ELF-1 (cell line): ENCODE data around the gene NDUFS6.
"Not testable (repeated sequence)": the region's sequence is repeated elsewhere in the genome, so short reads cannot be mapped to it uniquely, and the experiment has no call there.

Source experiments
- DNase-seq: peaks from one replicate; pipeline ENCODE4 v3.0.0-alpha.2; 2016; ENCODE audit warnings: low read depth, low spot score

Gene NDUFS6

DNA sequence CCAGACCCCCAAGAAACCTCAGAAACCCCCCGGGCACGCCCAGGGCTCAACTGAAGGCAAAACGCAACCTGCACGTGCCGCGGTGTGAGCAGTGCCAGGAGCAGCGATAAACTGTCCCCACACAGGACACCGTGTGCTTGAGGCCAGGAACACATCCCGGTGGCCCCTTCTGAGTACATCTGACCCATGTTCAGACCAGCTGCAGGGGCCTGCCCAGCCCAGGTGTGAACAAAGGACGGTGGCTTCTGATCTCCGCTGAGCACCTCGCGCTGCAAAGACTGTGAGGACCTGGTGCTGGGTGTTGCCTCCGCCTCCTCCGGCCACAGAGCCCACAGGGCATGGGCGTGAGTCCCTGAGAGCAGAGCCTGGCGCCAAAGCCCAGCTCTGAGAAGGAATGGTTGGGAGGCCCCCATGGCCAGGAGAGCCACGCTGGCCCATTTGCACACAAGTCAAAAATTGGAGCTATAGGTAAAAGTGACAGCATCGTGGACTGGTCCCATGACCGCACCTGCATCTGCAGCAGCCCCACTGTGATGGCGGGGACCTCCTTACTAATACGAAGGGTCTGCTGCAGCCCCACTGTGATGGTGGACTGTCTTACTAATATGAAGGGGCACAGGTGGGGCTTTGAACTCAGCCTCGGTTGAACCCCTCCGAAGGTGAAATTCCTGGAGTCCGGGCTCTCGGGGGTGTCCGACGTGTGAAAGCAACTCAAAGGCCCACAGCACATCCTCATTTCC, 31.5 kb downstream of the NDUFS6 start:
- peak; percentile 36 for DNase-seq

DNA sequence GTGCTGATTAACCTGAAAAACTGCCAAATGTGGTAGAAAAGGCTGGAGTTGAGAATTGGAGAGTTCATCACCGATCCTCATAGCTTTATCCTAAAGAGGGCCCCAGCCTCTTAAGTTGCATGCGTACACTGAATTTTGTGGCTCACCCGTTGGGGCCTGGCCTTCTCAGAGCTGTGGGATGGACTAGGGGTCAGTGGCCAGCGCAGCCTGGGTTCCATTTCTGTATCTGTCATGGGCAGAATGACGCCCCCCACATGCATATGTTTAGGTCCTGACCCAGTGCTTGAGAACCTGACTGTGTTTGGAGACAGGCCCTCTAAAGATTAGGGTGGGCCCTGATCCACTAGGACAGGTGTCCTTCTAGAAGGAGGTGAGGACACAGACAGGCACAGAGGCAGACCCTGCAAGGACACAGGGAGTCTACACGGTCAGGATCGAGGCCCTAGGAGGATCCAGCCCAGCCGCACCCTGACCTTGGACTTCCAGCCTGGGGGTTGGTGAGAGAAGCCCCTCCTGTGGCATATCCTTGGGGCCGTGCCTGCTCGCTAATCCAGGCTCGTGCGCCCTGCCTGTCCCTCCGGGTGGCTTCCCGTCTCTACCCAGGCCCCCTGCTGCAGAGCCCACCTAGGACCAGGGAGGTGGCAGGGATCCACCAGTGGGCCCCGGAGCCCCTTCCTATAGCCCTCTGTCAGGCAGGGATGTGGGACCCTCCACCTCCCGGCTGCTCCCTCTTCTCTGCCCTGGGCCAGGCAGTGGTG, 32.2 kb downstream of the NDUFS6 start:
- DNase-seq = no peak

DNA sequence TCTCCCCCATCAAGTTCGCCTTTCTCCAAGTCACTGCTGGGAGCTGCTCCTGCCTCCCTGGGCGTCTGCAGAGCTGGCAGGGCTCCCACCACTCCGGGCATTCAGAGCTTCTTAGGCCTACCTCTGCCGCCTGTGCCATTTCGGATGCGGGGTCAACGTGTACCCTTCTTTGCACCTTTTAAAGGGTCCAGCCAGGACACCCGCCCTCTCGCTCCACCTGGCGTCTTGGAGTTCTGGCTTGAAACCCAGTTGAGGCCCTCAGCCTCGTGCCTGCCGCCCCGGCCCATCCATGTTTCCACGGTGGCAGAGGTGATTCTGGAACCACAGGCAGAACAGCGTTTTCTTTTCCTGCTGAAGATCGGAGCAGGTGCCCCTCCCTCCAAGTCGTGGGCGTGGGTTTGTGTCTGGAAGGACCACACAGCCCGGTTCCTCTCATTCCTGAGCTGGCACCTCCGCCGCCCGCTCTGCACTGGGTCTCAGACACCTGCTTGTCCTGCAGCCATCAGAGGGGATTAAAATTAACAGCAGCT, 32.9 kb downstream of the NDUFS6 start:
- DNase-seq = no peak

DNA sequence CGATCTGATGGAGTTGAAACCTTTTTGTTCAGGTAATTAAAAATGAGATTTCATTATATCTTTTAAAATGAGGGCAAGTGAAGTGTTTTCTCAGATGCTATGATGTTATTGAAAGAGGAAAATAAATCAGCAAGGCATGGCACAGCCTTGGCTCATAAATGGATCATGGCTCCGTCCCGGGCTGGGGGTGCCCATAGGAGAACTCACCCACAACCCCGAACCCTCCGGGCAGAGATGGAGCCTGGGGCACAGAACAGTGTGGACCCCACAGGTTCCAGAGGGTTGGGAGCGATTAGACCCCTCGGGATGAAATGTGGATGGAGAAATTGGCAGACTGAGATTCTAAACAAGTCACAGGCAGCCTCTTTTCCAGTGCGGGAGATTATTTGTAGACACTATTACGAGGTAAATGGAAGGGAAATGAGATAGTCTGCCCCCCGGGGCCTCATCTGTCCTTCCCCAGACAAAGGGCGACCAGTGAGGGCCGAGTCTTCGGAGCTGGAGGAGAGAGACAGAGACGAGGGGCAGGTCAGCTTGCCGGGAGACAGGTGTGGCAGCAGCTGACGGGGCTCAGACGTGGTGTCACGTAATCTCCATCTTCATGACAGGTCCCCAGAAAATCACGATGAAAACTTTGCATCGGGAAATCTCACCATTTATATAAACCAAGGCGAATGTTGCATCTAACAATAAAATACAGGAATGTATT, 33.7 kb downstream of the NDUFS6 start:
- DNase-seq = peak; percentile 25

DNA sequence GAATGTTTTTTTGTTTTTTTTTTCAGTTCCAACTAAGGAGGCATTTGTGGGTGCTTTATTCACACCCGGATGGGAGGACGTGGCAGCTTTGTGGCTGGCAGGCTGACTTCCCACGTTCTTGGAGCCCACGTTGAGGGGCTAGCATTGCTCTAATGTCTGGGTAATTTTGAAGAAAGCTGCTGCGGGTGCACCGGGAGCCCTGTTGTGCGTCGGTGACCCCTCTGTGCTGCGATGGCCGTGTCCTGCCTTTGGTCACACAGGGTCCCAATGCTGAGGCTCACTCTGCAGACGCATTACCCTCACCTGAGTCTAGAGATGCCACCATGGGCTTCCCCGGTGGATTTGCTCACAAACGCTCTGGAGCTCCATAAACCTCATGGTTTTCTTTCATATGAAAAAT, 34.2 kb downstream of the NDUFS6 start:
- no peak for DNase-seq

DNA sequence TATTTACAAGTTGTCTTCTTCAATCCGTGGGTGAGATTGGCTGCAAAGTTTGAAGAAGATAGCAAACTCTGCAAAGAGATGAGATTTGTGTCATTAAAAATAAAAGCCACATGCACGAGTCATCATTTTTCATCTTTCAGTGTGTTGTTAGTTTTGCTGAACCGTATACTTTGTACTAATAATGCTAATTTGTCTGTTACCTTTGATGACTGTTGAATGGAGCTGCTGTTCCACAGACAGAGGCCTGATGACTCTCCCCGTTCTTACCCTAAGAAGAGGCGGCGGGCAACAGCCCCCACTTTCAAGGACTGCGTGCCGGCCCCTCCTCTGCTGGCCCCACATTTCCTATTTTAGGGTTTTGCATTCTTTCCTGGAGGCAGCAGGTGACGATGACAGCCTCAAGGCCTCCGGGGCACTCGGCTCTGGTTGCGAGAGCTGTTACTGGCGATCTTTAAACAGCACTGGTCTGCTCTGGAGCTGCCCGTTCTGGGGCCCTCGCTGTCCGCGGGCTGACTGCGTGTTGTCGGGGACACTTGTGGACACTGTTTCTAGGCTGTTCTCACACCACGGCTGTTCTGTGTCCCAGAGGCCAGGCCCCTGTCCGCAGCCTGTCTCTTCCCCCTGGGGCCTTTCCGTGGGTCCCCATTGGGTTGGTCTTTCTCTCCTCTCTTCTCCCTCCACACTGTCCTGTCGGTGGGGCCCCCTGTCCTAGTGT, 35.1 kb downstream of the NDUFS6 start:
- peak; percentile 45 for DNase-seq

DNA sequence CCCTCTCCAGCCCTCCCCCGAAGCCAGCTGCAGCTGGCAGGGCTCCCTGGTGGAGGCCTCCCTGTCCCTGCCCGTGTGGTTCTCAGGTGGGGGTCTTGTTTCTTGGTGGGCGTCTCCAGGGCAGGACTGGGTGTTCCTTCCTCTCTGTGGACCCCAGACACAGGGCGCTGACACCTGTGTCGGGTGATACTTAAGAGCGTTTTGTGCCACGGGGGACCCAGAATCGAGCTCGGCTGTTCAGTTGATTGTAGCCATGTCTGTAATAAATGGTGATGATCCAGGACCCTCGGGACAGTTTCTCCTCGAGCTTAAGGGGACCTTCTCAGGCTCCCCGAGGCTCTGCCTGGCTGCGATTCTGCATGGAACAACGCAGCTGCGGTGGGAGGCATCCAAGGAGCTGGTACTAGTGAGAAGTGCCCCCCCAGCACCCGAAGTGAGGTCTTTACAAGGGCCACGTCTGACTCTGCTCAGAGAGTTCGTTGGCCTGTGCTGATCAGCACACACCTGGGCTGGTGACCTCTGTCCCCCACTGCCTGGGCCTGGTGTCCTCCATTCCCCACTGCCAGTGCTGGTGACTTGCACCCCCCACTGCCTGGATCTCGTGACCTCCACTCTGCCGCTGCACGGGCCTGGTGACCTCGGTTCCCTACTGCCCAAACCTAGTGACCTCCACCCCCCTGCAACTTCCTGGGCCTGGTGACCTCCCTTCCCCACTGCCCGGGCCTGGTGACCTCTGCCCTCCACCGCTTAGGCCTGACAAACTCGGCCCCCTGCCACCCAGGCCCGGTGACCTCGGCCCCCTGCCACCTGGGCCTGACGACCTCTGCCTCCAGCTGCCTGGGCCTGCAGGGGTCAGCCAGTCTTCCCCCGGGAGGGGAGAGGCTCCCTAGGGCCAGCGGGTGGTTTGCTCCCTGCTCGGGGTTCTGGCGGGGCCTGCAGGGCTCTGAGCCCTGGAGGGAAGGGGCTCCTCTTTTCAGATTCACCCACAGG, 36.0 kb downstream of the NDUFS6 start:
- no peak for DNase-seq

DNA sequence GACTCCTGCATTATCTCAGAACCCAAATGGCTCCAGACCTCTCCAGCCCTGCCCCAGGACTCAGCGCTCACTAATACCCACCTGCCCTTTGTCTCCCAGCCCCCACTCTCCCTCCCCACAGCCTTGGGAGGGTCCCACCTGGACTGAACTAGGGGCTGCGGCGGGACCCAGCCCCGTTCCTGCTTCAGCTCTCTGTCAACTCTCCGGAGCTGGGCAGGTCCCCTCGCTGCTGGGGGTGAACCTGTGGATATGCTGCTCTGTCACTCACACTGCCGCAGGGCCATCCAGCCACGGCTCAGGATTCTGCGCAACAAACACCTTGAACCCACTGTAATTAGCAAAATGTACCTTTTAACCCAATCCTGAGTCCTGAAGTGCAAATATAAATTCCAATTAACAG, 36.8 kb downstream of the NDUFS6 start:
- DNase-seq = no peak

DNA sequence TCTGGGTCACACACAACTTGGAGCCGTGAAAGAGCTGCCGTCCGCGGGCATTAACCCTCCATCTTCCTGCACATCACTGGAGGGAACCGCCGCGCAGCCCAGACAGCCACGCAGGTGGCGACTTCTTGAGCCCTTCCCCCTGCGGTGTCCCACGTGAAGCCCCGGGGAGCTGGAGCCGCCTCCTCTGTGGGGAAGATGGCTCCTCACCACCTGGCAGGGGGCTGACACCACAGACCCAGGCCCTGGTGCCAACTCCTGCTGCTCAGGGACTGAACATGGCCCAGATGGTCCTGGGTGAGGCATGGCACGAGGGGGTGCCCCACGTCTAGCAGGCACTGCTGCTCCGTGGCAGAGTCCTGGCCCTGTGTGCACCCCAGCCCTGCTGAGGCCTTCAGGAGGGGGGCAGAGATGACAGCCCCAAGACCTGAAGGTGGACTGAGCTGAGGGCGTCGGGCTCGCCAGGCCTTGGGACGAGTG, 38.9 kb downstream of the NDUFS6 start:
- no peak for DNase-seq

DNA sequence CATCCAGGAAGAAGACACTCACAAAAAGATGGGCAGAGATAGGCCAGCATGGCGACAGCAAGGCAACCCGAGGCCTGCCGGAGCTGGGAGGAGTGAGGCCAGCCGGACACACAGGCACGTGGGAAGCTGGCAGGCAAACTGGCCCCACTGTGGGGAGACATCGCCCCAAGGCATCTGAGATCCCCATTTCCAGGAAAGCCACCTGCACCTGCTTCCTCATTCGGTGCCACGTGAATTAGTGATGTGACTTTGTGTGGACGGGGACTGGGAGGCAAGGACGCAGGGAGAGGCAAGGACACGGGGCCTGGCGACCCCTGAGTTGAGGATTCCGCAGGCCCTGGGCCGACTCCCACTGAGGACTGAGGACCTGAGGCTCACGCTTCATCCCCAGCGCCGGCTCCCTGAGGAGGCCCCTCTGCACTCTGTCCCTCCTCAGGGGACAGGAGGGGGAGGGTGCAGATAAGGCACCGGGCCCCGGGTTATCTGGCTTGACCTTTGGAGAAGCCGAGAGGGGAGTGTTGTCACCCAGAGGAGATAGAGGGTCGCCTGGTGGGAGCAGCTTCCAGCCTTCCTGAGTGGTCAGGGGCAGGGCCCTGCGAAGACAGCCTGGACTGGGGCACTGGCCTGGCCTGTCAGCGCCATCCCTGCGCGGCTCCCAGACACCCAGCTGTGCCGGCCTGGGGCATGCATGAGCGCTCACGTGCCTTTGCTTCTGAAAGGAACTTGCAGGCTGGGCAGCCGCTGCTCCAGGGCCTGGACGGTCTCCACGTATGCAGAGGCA, 39.7 kb downstream of the NDUFS6 start:
- peak; percentile 80 for DNase-seq

DNA sequence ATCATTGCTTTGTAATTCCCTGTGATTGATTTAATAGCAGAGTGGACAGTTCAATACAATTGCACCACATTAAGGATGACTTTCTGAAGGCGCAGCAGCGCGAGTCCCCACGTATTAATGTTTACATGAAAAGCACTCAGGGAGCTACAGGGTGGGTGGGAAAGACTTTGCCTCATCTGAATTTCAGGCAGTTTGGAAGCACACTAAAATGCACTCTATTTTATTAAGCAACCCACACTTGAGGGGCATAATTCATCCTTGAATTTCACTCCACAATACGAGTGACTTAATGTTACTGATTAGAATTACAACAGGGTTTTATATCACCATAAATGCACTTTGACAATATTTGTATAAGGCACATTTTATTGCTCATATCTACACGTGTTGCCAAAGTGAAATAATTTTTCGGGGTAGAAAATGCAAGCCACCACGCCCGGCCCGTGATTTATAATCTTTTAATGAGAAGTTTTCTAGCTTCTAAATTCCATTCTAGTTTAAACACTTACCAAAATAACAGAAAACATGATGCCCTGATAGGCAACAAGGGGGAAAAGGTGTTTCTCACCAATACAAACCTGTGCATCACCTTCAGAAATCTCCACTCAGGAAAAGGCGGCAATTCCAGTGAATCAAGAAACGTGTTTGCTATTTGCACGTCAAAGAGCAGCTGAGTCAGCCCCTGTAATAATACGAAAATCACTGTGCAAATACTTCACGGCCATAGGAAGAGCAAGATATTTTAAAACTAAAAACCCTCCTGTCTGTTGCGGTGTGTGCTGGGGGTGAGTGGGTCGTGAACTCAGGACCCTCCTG, 41.0 kb downstream of the NDUFS6 start:
- DNase-seq = no peak

DNA sequence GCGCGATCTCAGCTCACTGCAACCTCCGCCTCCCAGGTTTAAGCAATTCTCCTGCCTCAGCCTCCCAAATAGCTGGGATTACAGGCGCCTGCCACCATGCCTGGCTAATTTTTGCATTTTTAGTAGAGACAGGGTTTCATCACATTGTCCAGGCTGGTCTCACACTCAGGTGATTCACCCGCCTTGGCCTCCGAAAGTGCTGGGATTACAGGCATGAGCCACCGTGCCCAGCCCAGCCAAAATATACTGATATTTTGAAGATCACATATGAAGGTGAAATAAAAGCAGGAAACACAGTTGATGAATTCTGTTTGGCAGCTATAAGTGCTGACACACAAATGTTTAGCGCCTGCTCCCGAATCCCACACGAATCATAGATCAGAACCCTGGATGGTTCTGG, 42.6 kb downstream of the NDUFS6 start:
- not testable (repeated sequence) for DNase-seq

DNA sequence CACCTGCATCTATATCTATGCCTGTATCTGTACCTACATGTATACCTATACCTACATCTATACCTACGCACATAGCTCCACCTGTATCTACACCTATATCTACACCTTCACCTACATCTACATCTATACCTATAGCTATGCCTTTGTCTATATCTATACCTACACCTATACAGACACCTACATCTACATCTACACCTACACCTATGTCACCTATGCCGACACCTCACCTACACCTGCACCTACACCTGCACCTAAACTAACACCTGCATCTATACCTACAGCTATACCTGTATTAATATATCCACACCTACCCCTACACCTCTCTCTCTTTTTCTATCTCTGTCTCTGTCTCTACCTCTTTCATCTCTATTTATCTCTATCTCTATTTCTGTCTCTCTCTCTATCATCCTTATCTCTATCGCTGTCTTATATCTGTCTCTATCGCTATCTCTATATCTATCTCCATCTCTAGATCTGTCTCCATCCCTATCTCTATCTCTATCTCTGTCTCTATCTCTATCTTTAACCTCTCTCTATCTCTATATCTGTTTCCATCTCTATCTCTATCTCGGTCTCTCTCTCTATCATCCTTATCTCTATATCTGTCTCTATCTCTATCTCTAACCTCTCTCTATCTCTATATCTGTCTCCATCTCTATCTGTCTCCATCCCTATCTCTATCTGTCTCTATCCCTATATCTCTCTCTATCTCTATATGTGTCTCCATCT, 43.7 kb downstream of the NDUFS6 start:
- no peak for DNase-seq

DNA sequence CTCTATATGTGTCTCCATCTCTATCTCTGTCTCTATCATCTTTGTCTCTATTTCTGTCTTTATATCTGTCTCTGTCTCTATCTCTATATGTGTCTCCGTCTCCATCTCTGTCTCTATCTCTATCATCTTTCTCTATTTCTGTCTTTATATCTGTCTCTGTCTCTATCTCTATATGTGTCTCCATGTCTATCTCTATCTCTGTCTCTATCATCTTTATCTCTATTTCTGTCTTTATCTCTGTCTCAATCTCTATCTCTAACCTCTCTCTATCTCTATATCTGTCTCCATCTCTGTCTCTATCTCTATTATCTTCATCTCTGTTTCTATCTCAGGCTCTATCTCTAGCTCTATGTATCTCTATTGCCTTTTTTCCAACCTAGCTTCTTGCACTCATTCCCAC, 44.5 kb downstream of the NDUFS6 start:
- no peak for DNase-seq

DNA sequence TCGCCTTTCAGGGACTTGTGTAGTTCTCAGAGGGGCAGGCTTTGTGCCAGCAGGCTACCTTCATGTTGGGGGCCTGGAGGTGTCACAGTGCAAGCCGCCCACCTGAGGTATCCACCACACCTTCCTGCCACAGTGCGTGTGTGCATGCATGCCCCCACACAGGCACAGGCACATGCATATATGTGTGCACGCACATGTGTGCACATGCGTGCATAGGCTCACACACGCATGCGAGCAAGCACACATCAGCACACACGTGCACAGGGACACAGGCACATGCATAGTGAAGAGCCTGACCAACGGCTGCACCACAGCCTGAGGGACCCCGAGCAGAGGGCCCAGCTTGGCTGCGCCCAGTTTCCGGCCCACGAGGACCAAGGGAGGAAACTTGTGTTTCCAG, 45.4 kb downstream of the NDUFS6 start:
- DNase-seq = no peak

DNA sequence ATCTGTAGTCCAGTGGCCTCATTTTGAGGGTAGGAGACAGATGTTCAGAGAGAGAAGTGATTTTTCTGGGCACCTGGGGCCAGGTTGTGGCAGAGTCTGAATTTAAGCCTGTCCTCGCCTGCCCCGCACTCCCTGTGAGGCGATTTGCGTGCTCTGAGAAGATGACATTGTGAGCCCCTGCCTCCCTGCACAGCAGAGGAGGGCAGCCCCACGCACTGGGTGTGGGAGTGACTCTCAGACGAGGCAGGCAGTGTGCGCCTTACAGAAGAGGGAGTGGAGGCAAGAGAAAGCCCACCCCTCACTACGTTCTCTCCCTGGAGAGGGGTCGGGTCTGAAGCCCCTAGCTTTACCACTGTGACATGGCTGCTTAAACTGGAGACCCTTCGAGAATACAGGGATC, 45.8 kb downstream of the NDUFS6 start:
- no peak for DNase-seq

DNA sequence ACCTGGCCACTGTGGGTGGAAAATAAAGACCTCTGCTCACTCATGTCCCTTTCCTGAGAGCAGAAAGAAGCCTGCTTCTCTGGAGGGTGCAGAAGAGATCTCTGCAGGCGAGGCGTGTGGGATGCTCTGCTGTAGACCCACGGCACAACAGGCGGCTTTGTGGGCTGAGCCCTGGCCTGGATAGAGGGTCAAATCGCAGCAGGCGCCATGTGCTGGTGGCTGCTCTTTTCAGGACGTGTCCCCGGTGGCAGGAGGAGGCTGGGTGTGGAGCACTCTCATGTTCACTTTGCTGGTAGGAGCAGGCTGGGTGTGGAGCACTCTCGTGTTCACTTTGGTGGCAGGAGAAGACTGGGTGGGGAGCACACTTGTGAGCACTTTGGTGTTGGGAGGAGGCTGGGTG, 46.4 kb downstream of the NDUFS6 start:
- no peak for DNase-seq
